Measurements from ENCODE around the gene ELAVL1. TPM values are rescaled to one million over a fixed set of nuclear protein-coding genes. Genes with fewer than 3 reads are reported as not detected.

Gene ELAVL1
- total and polyA plus RNA-seq, 2 of the 13 experiments (the other 11 are each of a cell fraction or from before 2014, with no cell fraction given), result 27.9 to 38.4 TPM

GRCh38 chr19:8025316-8025715 lies 19.9 kb upstream of the ELAVL1 start:
- ATAC-seq (no peak), FAIRE-seq (no peak), DNase-seq (ENCODE audit: low spot score) (no peak)
- Histone ChIP-seq H3K79me2 (ENCODE audit: insufficient read depth, low read length) (no peaks in the 10 kb centered on the region), H2AFZ (ENCODE audit: low read length) (no peak overlapping the region), H3K9ac (ENCODE audit: insufficient read depth, low read depth, low read length) (no peak overlapping the region), H3K9me3 (ENCODE audit: low read length) (no peaks in the 10 kb centered on the region), H3K4me3 (replicated peaks in 1 of 3; ENCODE audit: insufficient read depth in 1 of 3, low read depth in 2 of 3, low read length in 3 of 3) (no peak overlapping the region), H3K4me1 (ENCODE audit: insufficient read depth, low read length) (peaks cover 44% of the 10 kb centered on the region), H4K20me1 (ENCODE audit: insufficient read depth, low read length) (no peaks in the 10 kb centered on the region), H3K4me2 (ENCODE audit: low read depth, low read length) (no peak overlapping the region), H3K27ac (ENCODE audit: extremely low read length, insufficient read depth, low read length) (no peak overlapping the region), H3K27me3 (ENCODE audit: control insufficient read depth in 1 of 2, insufficient read depth in 2 of 2, low read length in 2 of 2) (peaks cover 0 to 3% of the 10 kb centered on the region in 2 experiments; a peak in 2 of 5 replicates), H3K36me3 (replicated peaks in 1 of 2; ENCODE audit: control insufficient read depth in 1 of 2, insufficient read depth in 2 of 2, low read length in 2 of 2) (no peaks in the 10 kb centered on the region)
- ChIA-PET CTCF (ENCODE audit: low intra/inter-chr PET ratio, low total read pairs) (no interaction called here), POLR2A (no interaction called here)
- intact Hi-C loops (cut with micrococcal nuclease; ENCODE audit: unreplicated experiment), result no loop called here
- 17% methylated on average over 4 of the region's 5 CpGs for WGBS (ENCODE audit: low lambda C conversion rate)
- TF ChIP-seq PTBP1 (IDR thresholded peaks at IDR 0.05; ENCODE audit: low read depth, low read length, poor library complexity, severe bottlenecking) (no peak), SMARCE1 (IDR thresholded peaks at IDR 0.05; ENCODE audit: borderline replicate concordance) (no peak), ZBTB26 (CRISPR knock-in tag; IDR thresholded peaks at IDR 0.05; ENCODE audit: borderline replicate concordance) (no peak), PRDM4 (CRISPR knock-in tag; IDR thresholded peaks at IDR 0.05; ENCODE audit: borderline replicate concordance) (no peak), ZNF382 (CRISPR knock-in tag; IDR thresholded peaks at IDR 0.05; ENCODE audit: borderline replicate concordance) (no peak), FOXP4 (CRISPR knock-in tag; IDR thresholded peaks at IDR 0.05) (no peak), YEATS4 (CRISPR knock-in tag; IDR thresholded peaks at IDR 0.05; ENCODE audit: borderline replicate concordance) (no peak), POGK (CRISPR knock-in tag; conservative IDR thresholded peaks at IDR 0.05) (no peak), ARID3A (IDR thresholded peaks at IDR 0.05; ENCODE audit: low read depth, low read length) (no peak), NFE2L2 (IDR thresholded peaks at IDR 0.05; ENCODE audit: low read length) (no peak), ZNF770 (CRISPR knock-in tag; IDR thresholded peaks at IDR 0.05) (no peak), ATAD3A (CRISPR knock-in tag; IDR thresholded peaks at IDR 0.05) (no peak), ZNF460 (CRISPR knock-in tag; IDR thresholded peaks at IDR 0.05; ENCODE audit: borderline replicate concordance) (no peak)
- no TSS peak for BruUV-seq (replicated peaks)
- in situ Hi-C loops (cut with HindIII; ENCODE audit: extremely low pct_ligation_motif_present, low pct_unique_long_range_greater_than_20kb), result no loop called here
